T-helper 2 cell (primary cell): ENCODE results near the gene ZNF728.
"Not testable (repeated sequence)": the region's sequence is repeated elsewhere in the genome, so short reads cannot be mapped to it uniquely, and the experiment has no call there.

ENCODE experiments used
- DNase-seq, 5 experiments: peaks; one replicate each; pipeline versions ENCODE4 v3.0.0 to v3.0.0-alpha.2; 2012 to 2022
- total RNA-seq, 2 donors: gene quantifications; one replicate each; lab custom pipeline; 2026; lab: John Stamatoyannopoulos, UW

ZNF728 gene
- 0 to 0.13 reads per million in 2 donors for total RNA-seq

GRCh38 chr19:23002690-23003422, at the start of gene ZNF728:
TSS of gene ZNF728 (minus strand) at chr19:23003176. CDS start at chr19:23003030, 146 bp downstream.
- DNase-seq, result no peak

- DNase-seq, result no peak
These were observed 49.4 kb upstream of the ZNF728 start for GRCh38 chr19:23052349-23052748.

- DNase-seq, result no peak
These were observed 46.3 kb upstream of the ZNF728 start for GRCh38 chr19:23049256-23049655.

GRCh38 chr19:23046743-23047142, 43.8 kb upstream of the ZNF728 start:
- no peak for DNase-seq

- no peak for DNase-seq
These were observed 30.7 kb upstream of the ZNF728 start for GRCh38 chr19:23033721-23034120.

GRCh38 chr19:23015660-23016059, 12.7 kb upstream of the ZNF728 start:
- DNase-seq, result no peak

- not testable (repeated sequence) for DNase-seq
These were observed 8.0 kb downstream of the ZNF728 start for GRCh38 chr19:22994957-22995356.

GRCh38 chr19:22976248-22976647, 26.7 kb downstream of the ZNF728 start:
- no peak for DNase-seq

- DNase-seq, result not testable (repeated sequence)
These were observed 27.3 kb downstream of the ZNF728 start for GRCh38 chr19:22975546-22976136.

- peak in 1 of 5 experiments; percentile 22 for DNase-seq
These were observed 57.4 kb downstream of the ZNF728 start for GRCh38 chr19:22945560-22945959.

- no peak for DNase-seq
These were observed 67.8 kb downstream of the ZNF728 start for GRCh38 chr19:22935151-22935550.

- DNase-seq, result not testable (repeated sequence)
These were observed 75.4 kb downstream of the ZNF728 start for GRCh38 chr19:22927576-22927975.

GRCh38 chr19:22925181-22925580, 77.8 kb downstream of the ZNF728 start:
- DNase-seq, result not testable (repeated sequence)
